Suprapubic skin (tissue), 4 donors: Measurements from ENCODE around the gene RELN.

ENCODE experiments used
- CTCF ChIP-seq, 2 donors: fragments of 200-600 bp in 1 of 2; fragments of 450-650 bp in 1 of 2; sonication (generic) in 1 of 2; IDR thresholded peaks; one replicate each; pipeline ENCODE4 v1.5.1; 2016 to 2019; ENCODE audit warnings: antibody characterized with exemption in 2 of 2, mild to moderate bottlenecking in 1 of 2, moderate library complexity in 1 of 2
- EP300 ChIP-seq: sonication (generic); formaldehyde crosslinking; IDR thresholded peaks from one replicate; pipeline ENCODE4 v1.6.1; 2017; ENCODE audit warnings: antibody characterized with exemption
- POLR2A ChIP-seq, 2 donors: fragments of 450-650 bp; IDR thresholded peaks; one replicate each; pipeline ENCODE4 v1.6.1; 2017; ENCODE audit warnings: antibody characterized with exemption in 2 of 2, mild to moderate bottlenecking in 2 of 2, moderate library complexity in 2 of 2
- POLR2AphosphoS5 ChIP-seq, 3 donors: sonication (generic); formaldehyde crosslinking; IDR thresholded peaks; one replicate each; pipeline ENCODE4 v1.6.1; 2017; ENCODE audit warnings: antibody characterized with exemption in 3 of 3

GRCh38 chr7:103637726-103638125, 351.7 kb downstream of the RELN start:
- TF ChIP-seq CTCF (IDR thresholded peaks at IDR 0.05), result no peak
- TF ChIP-seq EP300, result no peak
- TF ChIP-seq POLR2A (IDR thresholded peaks at IDR 0.05), result no peak
- TF ChIP-seq POLR2AphosphoS5 (IDR thresholded peaks at IDR 0.05), result no peak
